AG09309 (cell line): ENCODE measurements around the gene SEMA5A.

Source experiments
- DNase-seq: peaks from one replicate; pipeline ENCODE4 v3.0.0-alpha.2; 2010; ENCODE audit warnings: low read depth
- H3K4me3 ChIP-seq: 2 replicates; pipeline ENCODE4 v1.5.1; 2011; ENCODE audit warnings: mild to moderate bottlenecking, low read depth, low read length, moderate library complexity; ENCODE audit not compliant: control insufficient read depth
- CTCF ChIP-seq: IDR thresholded peaks from 2 replicates; pipeline ENCODE4 v1.5.1; 2011; ENCODE audit warnings: mild to moderate bottlenecking, low read depth, low read length, inconsistent platforms; ENCODE audit not compliant: insufficient read depth, control insufficient read depth; ENCODE audit errors: missing control alignments

SEMA5A gene

GRCh38 chr5:9347032-9347431, 198.8 kb downstream of the SEMA5A start:
- no peak for DNase-seq
- TF ChIP-seq CTCF = no peak

DNA sequence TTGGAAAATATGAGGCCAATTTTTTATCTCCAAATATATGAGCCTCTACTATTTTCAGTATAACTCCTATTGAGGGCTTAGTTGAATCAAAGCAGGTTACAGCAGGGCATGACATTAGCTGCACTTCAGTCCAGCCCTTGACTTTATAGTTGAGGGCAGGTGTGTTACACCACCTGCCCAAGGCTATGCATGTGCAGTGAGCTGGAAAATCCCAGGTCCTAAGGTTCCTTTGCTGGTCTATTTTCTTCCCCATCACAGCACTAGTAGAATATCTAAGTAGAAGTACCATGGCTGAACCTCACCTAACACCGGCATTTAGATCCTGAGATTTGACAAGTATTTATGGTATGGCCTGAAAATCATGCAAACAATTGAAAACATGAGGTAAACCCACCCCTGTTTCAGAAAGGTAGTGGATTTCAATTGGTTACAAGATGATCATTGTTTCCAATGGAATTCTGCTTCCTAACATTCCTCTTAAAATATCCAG, 201.1 kb downstream of the SEMA5A start:
- no peak for TF ChIP-seq CTCF
- no peak for DNase-seq
- H3K4me3 ChIP-seq = no peak overlapping the region

More at GRCh38 chr5:9347032-9347431, 198.8 kb downstream of the SEMA5A start:
- no peak overlapping the region for H3K4me3 ChIP-seq

DNA sequence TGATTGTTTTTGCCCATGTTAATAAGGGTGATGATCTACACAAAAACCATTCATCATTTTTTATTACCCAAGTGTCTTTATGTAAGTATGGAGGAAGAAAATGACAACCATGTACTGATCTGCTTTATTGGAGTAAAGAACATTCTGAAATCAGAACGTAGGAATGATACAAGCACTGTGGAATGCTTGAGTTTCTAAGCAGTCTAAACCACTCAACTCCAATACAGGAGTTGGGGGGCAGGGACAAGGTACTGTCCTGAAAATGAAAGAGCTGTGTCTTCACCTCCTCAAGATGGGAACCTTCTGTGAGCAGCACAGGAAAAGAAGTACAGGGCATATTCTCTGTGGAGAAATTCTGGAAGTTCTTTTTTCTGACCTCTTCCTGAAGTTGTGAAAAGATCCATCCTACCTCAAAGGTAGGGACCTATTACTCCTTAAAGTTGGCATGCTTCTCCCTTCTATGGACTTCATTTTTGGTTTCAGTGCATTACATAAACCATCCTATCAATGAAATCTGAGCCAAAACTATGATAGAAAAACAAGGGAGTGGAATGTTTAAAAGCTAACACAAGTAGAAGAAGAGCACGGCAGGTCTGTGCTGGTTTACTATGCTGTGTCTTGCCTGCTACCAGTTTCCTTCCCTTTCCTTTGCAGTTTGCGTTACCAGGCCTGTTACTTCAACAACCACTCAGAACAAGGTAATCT, 202.6 kb downstream of the SEMA5A start:
- DNase-seq = no peak
- no peak for TF ChIP-seq CTCF
- no peak overlapping the region for H3K4me3 ChIP-seq

DNA sequence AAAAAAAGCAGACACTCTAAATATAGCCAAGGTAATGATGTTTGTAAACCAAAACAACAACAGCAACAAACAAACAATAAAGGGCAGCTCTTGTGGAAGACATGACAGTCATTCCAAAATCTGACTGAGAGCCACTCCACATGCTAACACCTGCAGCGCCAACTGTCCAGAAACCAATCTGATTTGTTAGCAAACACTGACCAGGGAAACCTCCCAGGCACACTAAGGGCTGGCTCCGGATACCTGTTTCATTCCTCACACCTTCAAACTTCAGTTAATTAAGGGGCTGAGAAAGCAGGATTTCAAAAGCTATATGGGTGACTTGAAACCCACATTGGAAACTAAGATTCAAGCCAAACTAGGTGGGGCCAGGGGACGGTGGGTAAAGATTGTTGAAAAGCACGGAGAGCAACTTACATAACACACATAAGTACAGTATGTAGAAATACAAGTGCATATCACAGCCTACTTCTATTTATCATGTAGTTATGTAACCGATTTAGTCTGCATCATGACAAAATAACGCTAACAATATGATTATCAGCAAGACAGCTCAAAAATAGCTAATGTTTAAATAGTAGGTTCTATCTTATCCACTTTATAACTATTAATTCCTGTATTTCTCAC, 203.6 kb downstream of the SEMA5A start:
- no peak for TF ChIP-seq CTCF
- no peak for DNase-seq
- no peak overlapping the region for H3K4me3 ChIP-seq

DNA sequence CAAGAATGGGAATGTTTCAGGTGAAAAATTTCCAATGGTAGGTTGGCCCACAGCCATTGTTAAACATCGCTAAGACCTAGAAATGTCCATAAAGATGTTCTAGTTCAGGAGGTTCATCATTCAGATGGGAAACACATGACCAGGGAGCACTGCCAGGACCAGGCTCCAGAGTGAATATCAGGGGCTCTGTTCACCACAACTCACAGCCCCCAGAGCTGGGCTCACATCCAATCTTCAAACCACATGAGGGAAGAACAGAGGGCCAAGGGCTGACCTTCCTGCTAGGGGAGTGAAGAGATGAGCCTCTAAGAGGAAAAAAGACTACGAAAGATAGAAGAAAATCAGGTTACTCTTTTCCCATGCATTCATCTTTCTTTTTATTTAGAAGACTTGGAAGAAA, 205.8 kb downstream of the SEMA5A start:
- DNase-seq = no peak
- TF ChIP-seq CTCF = no peak
- H3K4me3 ChIP-seq = no peak overlapping the region

GRCh38 chr5:9339206-9339818, 206.6 kb downstream of the SEMA5A start:
- peak; percentile 37 for TF ChIP-seq CTCF
- no peak for DNase-seq
- no peak overlapping the region for H3K4me3 ChIP-seq
